SK-N-SH (cell line): ENCODE measurements around the gene CD96. TPM values are rescaled to one million over a fixed set of nuclear protein-coding genes. Genes with fewer than 3 reads are reported as not detected.

ENCODE experiments used
- CTCF ChIA-PET: fragments of 300-600, 350-600 bp; formaldehyde crosslinking; extraction: SDS; loops from one replicate; lab custom pipeline; 2021; lab: Yijun Ruan, JAX
- POLR2A ChIA-PET: fragments of 350-600 bp; sonication (Branson Sonifier 250); formaldehyde crosslinking; extraction: SDS; loops from one replicate; lab custom pipeline; 2020; ENCODE audit warnings: antibody characterized with exemption, inconsistent platforms; lab: Yijun Ruan, JAX
- DNase-seq: peaks from one replicate; pipeline ENCODE4 v3.0.0; 2012
- H2AFZ ChIP-seq: fragments of 200-600 bp; sonication (generic); 2 replicates; pipeline ENCODE4 v1.8.1; 2016; ENCODE audit warnings: antibody characterized with exemption, mild to moderate bottlenecking, low read depth
- H3F3A ChIP-seq: fragments of 200-600 bp; sonication (generic); replicated peaks from 2 replicates; pipeline ENCODE3; 2016; ENCODE audit warnings: antibody characterized with exemption, mild to moderate bottlenecking; ENCODE audit not compliant: insufficient read depth
- H3K27ac ChIP-seq, 2 experiments: fragments of 200-500 bp in 1 of 2; fragments of 200-600 bp in 1 of 2; sonication (Bioruptor generic) in 1 of 2; sonication (generic), shearing (Covaris generic) in 1 of 2; 2 replicates each; pipeline versions ENCODE4 v1.5.1 to v1.6.1; 2014 to 2016; ENCODE audit warnings: low read depth in 2 of 2, inconsistent platforms in 1 of 2, low read length in 1 of 2, mild to moderate bottlenecking in 1 of 2, mixed read lengths in 1 of 2
- H3K27me3 ChIP-seq: fragments of 200-600 bp; sonication (generic), shearing (Covaris generic); 2 replicates; pipeline ENCODE4 v1.6.1; 2016; ENCODE audit warnings: mixed run types; ENCODE audit not compliant: insufficient read depth
- H3K36me3 ChIP-seq, 2 experiments: fragments of 200-500 bp in 1 of 2; fragments of 200-600 bp in 1 of 2; sonication (Bioruptor generic) in 1 of 2; sonication (generic) in 1 of 2; replicated peaks in 1 of 2; 2 replicates each; pipeline versions ENCODE3 to v1.5.1; 2014 to 2016; ENCODE audit warnings: low read length in 1 of 2, mild to moderate bottlenecking in 1 of 2; ENCODE audit not compliant: insufficient read depth in 2 of 2, control insufficient read depth in 1 of 2
- H3K4me1 ChIP-seq, 2 experiments: fragments of 200-500 bp in 1 of 2; fragments of 200-600 bp in 1 of 2; sonication (Bioruptor generic) in 1 of 2; sonication (generic), shearing (Covaris generic) in 1 of 2; 2 replicates each; pipeline versions ENCODE4 v1.5.1 to v1.6.1; 2014 to 2016; ENCODE audit warnings: low read depth in 1 of 2, low read length in 1 of 2, mixed run types in 1 of 2; ENCODE audit not compliant: insufficient read depth in 2 of 2, control insufficient read depth in 1 of 2
- H3K4me2 ChIP-seq: fragments of 200-600 bp; sonication (generic), shearing (Covaris generic); 2 replicates; pipeline ENCODE4 v1.6.1; 2017; ENCODE audit warnings: mixed run types
- H3K4me3 ChIP-seq, 2 experiments: fragments of 200-500 bp in 1 of 2; fragments of 200-600 bp in 1 of 2; sonication (Bioruptor generic) in 1 of 2; sonication (generic), shearing (Covaris generic) in 1 of 2; 2 replicates each; pipeline versions ENCODE4 v1.5.1 to v1.8.1; 2014 to 2016; ENCODE audit warnings: low read depth in 2 of 2, inconsistent platforms in 1 of 2, low read length in 1 of 2, mild to moderate bottlenecking in 1 of 2, mixed read lengths in 1 of 2, moderate library complexity in 1 of 2
- H3K79me2 ChIP-seq: fragments of 200-600 bp; sonication (generic); 2 replicates; pipeline ENCODE4 v1.8.1; 2017; ENCODE audit warnings: mild to moderate bottlenecking; ENCODE audit not compliant: insufficient read depth
- H3K9ac ChIP-seq: fragments of 200-600 bp; sonication (generic); 2 replicates; pipeline ENCODE4 v1.6.1; 2017; ENCODE audit warnings: mixed run types
- H3K9me2 ChIP-seq: fragments of 200-600 bp; sonication (generic); 2 replicates; pipeline ENCODE4 v1.6.1; 2017; ENCODE audit warnings: mixed run types
- H3K9me3 ChIP-seq: fragments of 200-600 bp; sonication (generic); 2 replicates; pipeline ENCODE4 v1.6.1; 2017; ENCODE audit warnings: mixed run types, mild to moderate bottlenecking, moderate library complexity
- H4K20me1 ChIP-seq: fragments of 200-600 bp; sonication (generic); 2 replicates; pipeline ENCODE4 v1.6.1; 2017; ENCODE audit warnings: mild to moderate bottlenecking, mixed run types; ENCODE audit not compliant: insufficient read depth
- CTCF ChIP-seq: fragments of 200-600 bp; sonication (generic); IDR thresholded peaks from 2 replicates; pipeline ENCODE4 v1.6.1; 2017; ENCODE audit warnings: antibody characterized with exemption, mild to moderate bottlenecking, moderate library complexity
- EZH2phosphoT487 ChIP-seq: fragments of 200-600 bp; sonication (generic); IDR thresholded peaks from 2 replicates; pipeline ENCODE4 v1.6.1; 2017; ENCODE audit warnings: low read depth, mixed run types, mild to moderate bottlenecking, antibody characterized with exemption, moderate library complexity, borderline replicate concordance
- FOSL2 ChIP-seq: IDR thresholded peaks from 2 replicates; pipeline ENCODE4 v1.4.0; 2012; ENCODE audit warnings: low read depth, mild to moderate bottlenecking, moderate library complexity, borderline replicate concordance
- RAD21 ChIP-seq: IDR thresholded peaks from 2 replicates; pipeline ENCODE4 v1.6.1; 2012; ENCODE audit warnings: mild to moderate bottlenecking, low read length
- SMC3 ChIP-seq: IDR thresholded peaks from 2 replicates; pipeline ENCODE4 v1.6.1; 2012; ENCODE audit warnings: low read depth, low read length, improper control_type of control experiment
- TAF1 ChIP-seq: IDR thresholded peaks from 2 replicates; pipeline ENCODE4 v1.6.1; 2012; ENCODE audit warnings: low read depth, mild to moderate bottlenecking, low read length, moderate library complexity, borderline replicate concordance
- WGBS: methylation state at CpG from one replicate; pipeline ENCODE4 v1.1.6; 2017; ENCODE audit warnings: low lambda C conversion rate; 5-methylcytosine and 5-hydroxymethylcytosine counted together
- polyA plus RNA-seq, 3 experiments: library from polyadenylated mRNA; depleted of rRNA; stranded (reverse); fragments of >200 nt; gene quantifications; 2 replicates each; pipeline ENCODE4 v1.2.3, GENCODE V29; 2012
- TF ChIP-seq, protein P1 (sequence below): IDR thresholded peaks from 2 replicates; pipeline ENCODE4 v1.4.0; 2012; ENCODE audit warnings: low read depth, borderline replicate concordance
- TF ChIP-seq, protein P2 (sequence below): IDR thresholded peaks from 2 replicates; pipeline ENCODE4 v1.6.1; 2012; ENCODE audit warnings: mild to moderate bottlenecking, low read depth, low read length, moderate library complexity
- TF ChIP-seq, protein P3 (sequence below): fragments of 150-350 bp; IDR thresholded peaks from 2 replicates; pipeline ENCODE4 v1.6.1; 2016; ENCODE audit warnings: mild to moderate bottlenecking, low read depth, low read length

CD96 gene
- polyA plus RNA-seq, 1 of the 3 experiments (the other 2 are of a cell fraction): 0.02 TPM

DNA sequence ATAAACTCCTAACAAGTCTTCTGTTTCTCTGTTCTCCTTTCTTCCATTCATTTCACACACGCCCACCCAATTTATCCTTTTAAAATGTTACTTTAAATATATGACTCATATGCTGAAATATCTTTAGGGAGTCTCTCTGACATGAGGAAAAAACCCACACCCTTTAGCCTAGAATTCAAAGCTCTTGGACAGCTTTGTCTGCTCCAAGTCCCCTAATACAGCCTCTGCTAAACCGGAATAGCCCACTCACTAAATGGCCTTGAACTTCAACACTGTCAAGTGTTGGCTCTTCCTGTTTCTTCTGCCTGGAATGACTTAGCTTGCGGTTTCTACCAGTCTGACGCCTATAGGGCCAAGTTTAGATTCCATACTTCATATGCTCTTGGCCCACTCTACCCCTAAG, 3.3 kb upstream of the CD96 start:
- Histone ChIP-seq H3K36me3 (no peaks in the 10 kb centered on the region), H3K27me3 (no peaks in the 10 kb centered on the region), H3K27ac (no peak overlapping the region), H3F3A (no peaks in the 10 kb centered on the region), H3K9me3 (no peaks in the 10 kb centered on the region), H3K4me2 (0 out of 2 replicates have a peak overlapping the region, but pooled peaks have one; percentile 8), H3K9me2 (no peaks in the 10 kb centered on the region), H4K20me1 (no peaks in the 10 kb centered on the region), H3K4me3 (no peak overlapping the region), H3K79me2 (no peaks in the 10 kb centered on the region), H3K4me1 (peaks cover 0 to 10% of the 10 kb centered on the region in 2 experiments; a peak in 3 of 4 replicates), H2AFZ (no peak overlapping the region), H3K9ac (no peak overlapping the region)
- CTCF ChIA-PET: interaction anchor here (0.6 to 1.8 kb wide), 8 partner anchors 11 to 1224 kb away, joined by 3 to 7 read pairs (median 4); no protein-coding TSS in a partner anchor
- TF ChIP-seq TAF1: no peak
- peak; percentile 11; the same call in 1 of the 2 replicates for TF ChIP-seq FOSL2
- TF ChIP-seq EZH2phosphoT487: no peak
- TF ChIP-seq, protein P1, sequence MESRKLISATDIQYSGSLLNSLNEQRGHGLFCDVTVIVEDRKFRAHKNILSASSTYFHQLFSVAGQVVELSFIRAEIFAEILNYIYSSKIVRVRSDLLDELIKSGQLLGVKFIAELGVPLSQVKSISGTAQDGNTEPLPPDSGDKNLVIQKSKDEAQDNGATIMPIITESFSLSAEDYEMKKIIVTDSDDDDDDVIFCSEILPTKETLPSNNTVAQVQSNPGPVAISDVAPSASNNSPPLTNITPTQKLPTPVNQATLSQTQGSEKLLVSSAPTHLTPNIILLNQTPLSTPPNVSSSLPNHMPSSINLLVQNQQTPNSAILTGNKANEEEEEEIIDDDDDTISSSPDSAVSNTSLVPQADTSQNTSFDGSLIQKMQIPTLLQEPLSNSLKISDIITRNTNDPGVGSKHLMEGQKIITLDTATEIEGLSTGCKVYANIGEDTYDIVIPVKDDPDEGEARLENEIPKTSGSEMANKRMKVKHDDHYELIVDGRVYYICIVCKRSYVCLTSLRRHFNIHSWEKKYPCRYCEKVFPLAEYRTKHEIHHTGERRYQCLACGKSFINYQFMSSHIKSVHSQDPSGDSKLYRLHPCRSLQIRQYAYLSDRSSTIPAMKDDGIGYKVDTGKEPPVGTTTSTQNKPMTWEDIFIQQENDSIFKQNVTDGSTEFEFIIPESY: no peak
- DNase-seq: no peak
- WGBS: 67% methylated on average over 4 of the region's 4 CpGs
- POLR2A ChIA-PET: no interaction called here

- 28% methylated on average over 10 of the region's 10 CpGs for WGBS
- no peak overlapping the region for H3K9ac ChIP-seq
- ChIA-PET POLR2A (no interaction called here), CTCF (interaction anchor here (0.6 to 1.8 kb wide), 10 partner anchors 11 to 1225 kb away, joined by 3 to 7 read pairs (median 3); no protein-coding TSS in a partner anchor)
- H3K27me3 ChIP-seq: no peaks in the 10 kb centered on the region
- 0 out of 2 replicates have a peak overlapping the region, but pooled peaks have one; percentile 8 for H3K4me2 ChIP-seq
- H3K36me3 ChIP-seq: no peaks in the 10 kb centered on the region
- H3K27ac ChIP-seq: no peak overlapping the region
- no peaks in the 10 kb centered on the region for H4K20me1 ChIP-seq
- peak; percentile 60 for DNase-seq
- H2AFZ ChIP-seq: peak overlapping the region; percentile 79
- peaks cover 0 to 10% of the 10 kb centered on the region in 2 experiments; a peak in 3 of 4 replicates for H3K4me1 ChIP-seq
- peak; percentile 87 for TF ChIP-seq SMC3
- TF ChIP-seq, protein P2, sequence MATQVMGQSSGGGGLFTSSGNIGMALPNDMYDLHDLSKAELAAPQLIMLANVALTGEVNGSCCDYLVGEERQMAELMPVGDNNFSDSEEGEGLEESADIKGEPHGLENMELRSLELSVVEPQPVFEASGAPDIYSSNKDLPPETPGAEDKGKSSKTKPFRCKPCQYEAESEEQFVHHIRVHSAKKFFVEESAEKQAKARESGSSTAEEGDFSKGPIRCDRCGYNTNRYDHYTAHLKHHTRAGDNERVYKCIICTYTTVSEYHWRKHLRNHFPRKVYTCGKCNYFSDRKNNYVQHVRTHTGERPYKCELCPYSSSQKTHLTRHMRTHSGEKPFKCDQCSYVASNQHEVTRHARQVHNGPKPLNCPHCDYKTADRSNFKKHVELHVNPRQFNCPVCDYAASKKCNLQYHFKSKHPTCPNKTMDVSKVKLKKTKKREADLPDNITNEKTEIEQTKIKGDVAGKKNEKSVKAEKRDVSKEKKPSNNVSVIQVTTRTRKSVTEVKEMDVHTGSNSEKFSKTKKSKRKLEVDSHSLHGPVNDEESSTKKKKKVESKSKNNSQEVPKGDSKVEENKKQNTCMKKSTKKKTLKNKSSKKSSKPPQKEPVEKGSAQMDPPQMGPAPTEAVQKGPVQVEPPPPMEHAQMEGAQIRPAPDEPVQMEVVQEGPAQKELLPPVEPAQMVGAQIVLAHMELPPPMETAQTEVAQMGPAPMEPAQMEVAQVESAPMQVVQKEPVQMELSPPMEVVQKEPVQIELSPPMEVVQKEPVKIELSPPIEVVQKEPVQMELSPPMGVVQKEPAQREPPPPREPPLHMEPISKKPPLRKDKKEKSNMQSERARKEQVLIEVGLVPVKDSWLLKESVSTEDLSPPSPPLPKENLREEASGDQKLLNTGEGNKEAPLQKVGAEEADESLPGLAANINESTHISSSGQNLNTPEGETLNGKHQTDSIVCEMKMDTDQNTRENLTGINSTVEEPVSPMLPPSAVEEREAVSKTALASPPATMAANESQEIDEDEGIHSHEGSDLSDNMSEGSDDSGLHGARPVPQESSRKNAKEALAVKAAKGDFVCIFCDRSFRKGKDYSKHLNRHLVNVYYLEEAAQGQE: no peak
- peak; percentile 84 for TF ChIP-seq CTCF
- TF ChIP-seq RAD21: peak; percentile 95
- TF ChIP-seq, protein P3, sequence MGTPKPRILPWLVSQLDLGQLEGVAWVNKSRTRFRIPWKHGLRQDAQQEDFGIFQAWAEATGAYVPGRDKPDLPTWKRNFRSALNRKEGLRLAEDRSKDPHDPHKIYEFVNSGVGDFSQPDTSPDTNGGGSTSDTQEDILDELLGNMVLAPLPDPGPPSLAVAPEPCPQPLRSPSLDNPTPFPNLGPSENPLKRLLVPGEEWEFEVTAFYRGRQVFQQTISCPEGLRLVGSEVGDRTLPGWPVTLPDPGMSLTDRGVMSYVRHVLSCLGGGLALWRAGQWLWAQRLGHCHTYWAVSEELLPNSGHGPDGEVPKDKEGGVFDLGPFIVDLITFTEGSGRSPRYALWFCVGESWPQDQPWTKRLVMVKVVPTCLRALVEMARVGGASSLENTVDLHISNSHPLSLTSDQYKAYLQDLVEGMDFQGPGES: no peak
- H3K9me2 ChIP-seq: no peaks in the 10 kb centered on the region
- H3K79me2 ChIP-seq: no peaks in the 10 kb centered on the region
- no peak overlapping the region for H3K4me3 ChIP-seq
- H3F3A ChIP-seq: no peaks in the 10 kb centered on the region
- no peaks in the 10 kb centered on the region for H3K9me3 ChIP-seq
Measured at GRCh38 chr3:111539351-111540331, 2.4 kb upstream of the CD96 start.
